ENCODE measurements around the gene SH3BP5.

The SH3BP5 gene

GRCh38 chr3:15323063-15323462, 9.3 kb downstream of the SH3BP5 start:
- DNase-seq: no peak

DNA sequence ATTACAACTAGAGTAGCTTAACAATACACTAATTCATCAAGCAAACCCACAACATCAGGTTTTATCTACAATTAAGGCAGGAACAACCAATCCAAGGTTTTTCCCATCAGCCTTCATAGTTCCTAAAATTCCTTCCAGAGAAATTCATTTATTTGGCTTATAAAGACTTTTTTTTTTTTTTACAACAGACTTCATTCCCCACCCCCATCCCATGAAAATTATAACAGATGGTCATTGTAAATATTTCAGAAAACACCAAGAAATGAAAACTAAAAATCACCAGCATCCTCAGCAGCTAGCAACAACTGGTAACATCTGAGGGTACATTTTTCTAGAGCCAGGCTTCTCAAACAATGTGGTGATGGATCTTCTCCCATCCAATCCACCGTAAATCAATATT, 11.0 kb downstream of the SH3BP5 start:
- no peak for DNase-seq

DNA sequence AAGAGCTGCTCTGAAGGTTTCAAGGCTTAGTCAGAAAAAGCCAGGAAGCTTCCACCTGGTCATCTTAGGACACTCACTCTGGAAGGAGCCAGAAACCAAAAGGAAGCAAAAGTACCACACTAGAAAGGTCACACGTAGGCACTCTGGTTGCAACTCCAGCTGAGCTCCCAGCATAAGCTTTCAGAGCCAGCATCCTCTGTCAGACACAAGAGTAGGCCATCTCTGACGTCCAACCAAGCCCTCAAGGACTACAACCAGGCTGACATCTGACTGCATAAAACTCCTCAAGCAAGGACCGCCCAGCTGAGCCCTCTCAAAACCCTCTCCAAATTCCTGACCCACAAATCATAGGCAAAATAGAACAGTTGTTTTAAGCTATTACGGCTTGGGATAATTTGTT, 12.8 kb downstream of the SH3BP5 start:
- peak; percentile 41 for DNase-seq

GRCh38 chr3:15319136-15319535, 13.2 kb downstream of the SH3BP5 start:
- no peak for DNase-seq

DNA sequence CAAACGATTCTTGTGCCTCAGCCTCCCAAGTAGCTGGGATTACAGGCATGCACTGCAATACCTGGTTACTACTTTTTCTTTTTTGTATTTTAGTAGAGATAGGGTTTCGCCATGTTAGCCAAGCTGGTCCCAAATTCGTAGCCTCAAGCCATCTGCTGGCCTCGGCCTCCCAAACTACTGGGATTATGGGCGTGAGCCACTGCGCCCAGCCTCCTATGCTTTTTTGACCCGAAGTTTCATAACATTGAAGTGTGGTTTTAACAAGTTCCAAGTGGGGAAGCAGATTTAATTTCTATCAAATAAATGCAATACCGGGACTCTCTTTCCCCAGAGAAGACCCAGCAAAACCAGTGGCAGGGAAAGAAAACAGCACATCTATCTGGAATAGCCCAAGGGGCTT, 13.7 kb downstream of the SH3BP5 start:
- no peak for DNase-seq

DNA sequence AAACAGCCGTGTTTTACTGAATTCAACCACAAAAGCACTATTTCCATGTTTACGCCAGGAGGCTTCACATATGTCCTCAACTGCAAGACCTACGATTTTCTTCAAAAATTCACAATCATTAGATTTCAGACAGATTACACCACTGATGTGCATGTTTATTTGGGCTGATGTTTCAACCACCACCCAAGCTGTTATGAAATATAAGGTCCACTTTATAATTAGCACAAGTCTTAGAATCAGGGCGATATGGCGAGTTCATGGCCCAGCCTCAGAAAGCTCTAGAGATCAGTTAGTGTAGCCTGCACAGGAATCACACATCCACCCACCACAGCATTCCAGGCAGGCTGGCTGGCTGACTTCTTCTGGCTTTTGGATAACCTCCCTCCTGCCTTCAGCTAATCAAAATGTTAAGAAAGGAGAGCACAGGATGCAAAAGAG, 15.4 kb downstream of the SH3BP5 start:
- DNase-seq: no peak

DNA sequence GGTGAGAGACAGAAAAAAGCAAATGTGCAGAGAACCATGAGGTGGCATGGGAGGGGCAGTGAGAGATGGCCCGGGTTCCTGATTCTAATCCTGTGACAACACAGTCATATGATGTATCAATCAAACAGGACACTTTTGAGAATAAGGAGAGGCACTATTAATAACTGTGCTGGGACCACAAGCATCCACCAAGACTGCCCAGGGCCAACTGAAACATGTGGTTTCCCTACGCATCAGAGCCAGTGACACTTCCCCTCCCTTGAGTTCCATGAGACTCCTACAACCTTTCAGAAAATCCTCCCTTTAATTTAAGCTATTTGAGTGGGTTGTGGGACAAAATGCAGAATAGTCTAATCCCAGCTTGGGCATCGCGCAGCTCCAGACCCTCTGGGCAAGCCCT, 17.4 kb downstream of the SH3BP5 start:
- peak; percentile 80 for DNase-seq

DNA sequence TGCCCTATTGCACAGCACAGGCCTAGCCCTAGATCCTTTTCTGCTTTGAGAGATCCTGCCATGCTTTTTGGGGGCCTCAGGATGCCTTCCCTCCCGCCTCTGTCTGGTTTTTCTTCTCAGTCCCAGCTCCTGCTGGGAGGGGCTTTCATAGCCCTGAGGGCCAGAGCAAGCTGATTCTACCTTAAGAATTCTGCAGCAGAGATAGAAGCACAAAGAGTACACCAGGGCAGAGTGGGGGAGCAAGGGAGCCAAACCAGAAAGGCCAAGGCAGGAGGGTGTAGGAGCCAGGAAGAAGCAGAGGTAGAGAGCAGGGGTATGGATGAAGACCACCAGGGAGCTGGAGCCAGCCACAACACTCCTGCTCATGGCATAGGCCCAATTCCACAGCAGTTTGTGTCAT, 18.1 kb downstream of the SH3BP5 start:
- no peak for DNase-seq

DNA sequence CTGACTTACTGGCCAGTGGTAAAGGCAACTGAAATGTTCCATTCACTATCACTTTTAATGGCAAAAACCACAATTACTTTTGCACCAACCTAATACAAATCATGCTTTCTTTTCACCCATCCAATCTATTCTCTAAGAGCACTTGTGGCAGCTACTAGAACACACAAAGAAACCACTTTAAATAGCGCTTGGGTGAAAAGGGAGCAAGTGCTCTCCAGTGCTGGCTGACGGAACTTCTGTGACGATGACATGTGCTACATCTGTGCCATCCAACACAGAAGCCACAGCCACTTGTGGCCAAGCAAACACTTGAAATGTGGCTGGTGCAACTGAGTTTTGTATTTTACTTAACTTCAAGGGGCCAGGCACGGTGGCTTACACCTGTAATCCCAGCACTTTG, 18.9 kb downstream of the SH3BP5 start:
- DNase-seq: no peak

DNA sequence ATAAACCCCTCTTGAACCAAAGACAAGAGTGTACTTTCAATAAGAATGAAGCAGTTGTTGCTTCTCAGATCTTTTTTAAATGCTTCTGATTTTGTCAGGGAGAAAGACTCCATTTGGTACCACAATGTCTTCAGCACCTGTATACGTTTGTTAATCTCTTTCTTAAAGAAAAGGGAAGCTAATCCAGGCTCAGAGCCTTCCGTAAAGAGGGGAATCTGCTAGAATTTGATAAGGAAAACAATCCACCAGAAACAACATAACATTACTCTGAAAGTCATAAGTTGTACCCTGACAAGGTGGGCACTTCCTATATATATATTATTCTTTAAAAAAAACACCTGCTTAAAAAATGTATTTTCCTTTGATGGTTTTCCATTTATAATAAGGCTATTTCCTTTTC, 19.8 kb downstream of the SH3BP5 start:
- no peak for DNase-seq

DNA sequence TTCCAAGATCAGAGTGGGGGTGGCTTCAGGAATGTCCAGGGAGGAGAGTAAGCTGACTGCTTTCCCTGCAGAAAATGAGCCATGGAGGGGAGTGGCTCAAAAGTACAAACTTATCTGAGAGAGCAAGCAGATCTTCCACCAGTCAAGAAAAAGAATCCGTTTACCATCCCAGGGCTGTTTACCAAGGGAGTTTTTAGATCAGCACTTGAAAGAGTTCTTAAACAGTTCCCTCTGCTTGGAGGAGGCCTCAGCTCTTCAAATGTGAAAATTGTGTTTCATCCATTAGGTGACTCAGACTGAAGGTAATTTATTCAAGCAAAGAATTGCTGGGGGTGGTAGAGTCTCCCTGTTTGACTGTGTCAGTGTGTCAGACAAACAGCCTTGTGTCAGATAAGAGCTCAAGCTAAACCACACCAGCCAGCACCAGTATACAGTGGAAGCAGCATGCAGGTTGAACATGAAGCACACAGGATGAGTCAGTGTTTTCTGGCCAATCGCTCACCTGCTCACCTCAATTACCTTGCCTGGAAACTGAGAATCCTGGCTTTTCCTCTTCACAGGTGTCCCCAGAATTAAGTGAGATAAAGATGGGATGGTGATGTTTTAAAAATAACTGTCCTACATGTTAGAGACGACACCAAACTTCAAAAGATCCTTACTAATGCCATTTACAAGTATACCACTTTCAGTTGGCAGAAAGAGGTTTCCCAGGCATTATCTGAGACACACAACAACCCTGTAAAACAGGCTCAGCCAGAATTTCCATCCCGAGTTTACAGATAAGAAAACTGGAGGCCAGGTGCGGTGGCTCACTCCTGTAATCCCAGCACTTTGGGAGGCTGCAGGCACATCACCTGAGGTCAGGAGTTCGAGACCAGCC, 21.7 kb downstream of the SH3BP5 start:
- DNase-seq: no peak

DNA sequence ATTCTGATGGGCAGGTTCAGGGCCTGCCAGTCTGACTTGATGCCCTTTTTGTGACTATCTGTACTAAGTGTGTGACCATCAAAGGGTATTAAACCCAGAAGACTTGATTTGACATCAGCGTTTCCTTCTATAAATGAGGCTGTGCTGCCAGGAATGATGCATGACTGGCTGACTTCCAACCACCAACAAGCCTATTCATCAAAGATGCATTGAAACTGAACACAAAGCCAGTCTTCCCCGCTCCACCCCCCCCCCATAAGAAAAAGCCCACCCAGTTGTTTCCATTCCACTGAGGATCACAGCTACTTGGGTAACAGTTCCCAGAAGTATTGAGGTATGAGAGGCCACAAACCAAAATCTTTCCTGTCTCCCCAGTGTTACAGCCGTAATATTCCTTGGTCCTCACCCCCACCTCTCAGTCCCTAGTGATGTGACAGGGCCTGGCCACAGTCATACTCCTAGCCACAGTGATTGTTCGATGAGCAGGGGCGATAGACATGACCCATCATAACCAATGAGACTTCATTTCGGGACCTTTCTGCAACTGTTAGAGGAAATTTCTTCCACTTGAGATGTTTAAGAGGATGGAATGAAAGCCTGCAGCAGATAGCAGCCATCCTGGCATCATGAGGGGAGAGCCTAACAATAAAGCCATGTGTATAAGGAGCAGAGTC, 22.6 kb downstream of the SH3BP5 start:
- no peak for DNase-seq

DNA sequence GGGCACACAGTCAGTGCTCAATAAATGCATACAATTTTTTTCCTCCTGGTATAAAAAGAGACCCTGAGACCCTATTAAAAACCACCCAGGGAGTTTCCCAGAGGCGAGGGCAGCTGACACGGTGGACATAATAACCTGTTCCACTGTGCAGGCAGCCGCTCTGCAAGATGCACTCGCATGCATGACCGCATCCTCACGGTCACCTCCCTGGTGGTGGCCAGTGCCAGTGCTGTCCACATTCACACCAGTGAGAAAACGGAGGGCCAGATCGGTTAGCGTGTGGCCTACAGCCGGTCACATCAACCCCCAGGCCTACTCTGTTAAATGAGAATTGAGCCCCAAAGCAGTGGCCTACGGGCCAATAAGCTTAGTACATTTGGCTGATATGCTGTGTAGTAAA, 24.8 kb downstream of the SH3BP5 start:
- DNase-seq: no peak

- DNase-seq: no peak
These were observed 25.4 kb downstream of the SH3BP5 start for GRCh38 chr3:15306979-15307359.

- no peak for DNase-seq
These were observed 27.0 kb downstream of the SH3BP5 start for GRCh38 chr3:15305359-15305844.

GRCh38 chr3:15303728-15304127, 28.7 kb downstream of the SH3BP5 start:
- DNase-seq: no peak

DNA sequence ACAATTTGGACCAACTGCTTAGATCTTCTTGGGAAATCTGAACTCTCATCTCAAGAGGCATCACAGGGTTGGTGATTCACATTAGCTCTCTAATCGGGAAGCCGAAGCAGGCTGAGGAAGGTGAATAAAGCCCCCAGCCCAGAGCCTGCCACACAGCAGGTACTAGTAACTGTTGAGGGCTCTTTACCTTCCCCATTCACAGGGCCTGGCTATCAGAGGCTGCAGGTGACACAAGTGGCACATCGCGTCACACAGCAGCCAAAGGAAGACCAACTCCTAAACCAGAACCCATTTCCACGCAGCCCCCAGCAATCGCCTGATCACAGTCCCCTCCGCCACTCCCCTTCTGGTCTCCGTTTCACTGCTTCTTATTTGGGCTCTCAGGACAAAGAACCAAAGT, 29.2 kb downstream of the SH3BP5 start:
- no peak for DNase-seq

DNA sequence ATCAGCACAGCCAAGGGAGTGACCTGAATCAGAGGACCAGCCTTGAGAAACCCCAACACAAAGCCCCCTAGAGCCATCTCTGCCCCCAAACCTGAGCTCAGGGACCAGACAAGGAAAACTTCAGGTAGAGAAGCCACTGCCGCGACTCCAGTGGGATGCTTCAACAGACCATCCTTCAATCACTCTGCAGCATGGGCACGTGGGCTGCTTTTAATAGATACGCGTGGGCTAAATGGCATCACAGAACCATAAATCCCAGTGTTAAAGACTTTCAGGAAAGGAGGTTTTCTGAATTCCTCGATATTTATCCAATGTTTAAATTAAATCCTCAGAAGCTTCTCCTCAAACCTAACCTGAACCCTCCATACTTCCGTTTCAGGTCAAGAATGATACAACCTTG, 30.6 kb downstream of the SH3BP5 start:
- no peak for DNase-seq

- DNase-seq: peak; percentile 86
These were observed 31.9 kb downstream of the SH3BP5 start for GRCh38 chr3:15300323-15301078.

DNA sequence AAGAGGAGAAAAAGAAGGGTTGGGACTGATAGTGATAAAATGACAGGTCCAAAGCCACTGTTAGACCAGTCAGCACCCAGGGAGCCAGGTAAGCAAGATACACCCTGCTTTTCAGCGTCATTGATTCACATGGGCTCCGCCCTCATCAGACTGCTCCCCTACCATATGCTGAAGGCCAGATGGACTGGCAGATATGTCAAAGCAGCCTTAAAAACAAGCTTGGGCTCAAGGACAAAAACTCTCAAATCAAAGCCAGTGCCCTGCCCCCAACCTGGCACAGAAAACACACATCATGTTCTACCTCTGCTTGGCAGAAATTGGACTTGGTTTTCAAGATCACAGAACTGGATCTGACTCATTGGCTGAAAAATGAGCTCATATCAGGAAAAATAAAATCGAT, 33.4 kb downstream of the SH3BP5 start:
- DNase-seq: no peak

DNA sequence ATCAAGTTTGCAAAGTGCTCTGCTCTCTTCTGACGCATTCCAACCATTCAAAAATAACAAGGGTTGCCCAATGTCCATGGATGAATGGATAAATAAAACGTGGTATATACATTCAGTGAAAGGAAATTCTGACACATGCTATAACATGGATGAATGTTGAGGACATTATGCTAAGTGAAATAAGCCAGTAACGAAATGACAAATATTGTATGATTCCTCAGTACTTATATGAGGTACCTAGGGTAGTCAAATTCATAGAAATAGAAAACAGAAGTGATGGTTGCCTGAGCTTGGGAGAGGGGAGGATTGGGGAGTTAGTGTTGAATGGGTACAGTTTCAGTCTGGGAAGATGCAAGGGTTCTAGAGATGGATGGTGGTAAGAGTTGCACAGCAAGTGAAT, 33.9 kb downstream of the SH3BP5 start:
- DNase-seq: no peak

GRCh38 chr3:15297608-15298350, 34.6 kb downstream of the SH3BP5 start:
- DNase-seq: no peak

DNA sequence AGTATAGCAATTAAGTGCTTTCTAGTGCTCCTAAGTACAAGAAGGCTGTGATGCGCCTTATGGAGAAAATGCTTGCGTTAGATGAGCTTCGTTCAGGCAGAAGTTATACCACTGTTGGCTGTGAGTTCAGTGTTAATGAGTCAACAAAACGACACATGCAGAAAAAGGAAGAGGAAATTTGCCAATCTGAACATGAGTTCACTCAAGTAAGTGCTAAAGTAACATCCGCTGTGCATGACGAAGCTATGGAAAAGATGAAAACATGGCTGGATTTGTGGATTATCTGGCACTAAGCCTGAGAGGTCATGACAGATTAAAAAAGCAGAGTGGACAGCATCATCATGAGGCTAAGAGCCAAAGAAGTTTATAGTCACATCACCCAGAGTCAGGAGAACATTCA, 36.9 kb downstream of the SH3BP5 start:
- DNase-seq: peak; percentile 96

Measured in suppressor macrophage treated with lipopolysaccharide for 4 hours (primary cell).